ENCODE data around the gene ATXN7.

The ATXN7 gene

DNA sequence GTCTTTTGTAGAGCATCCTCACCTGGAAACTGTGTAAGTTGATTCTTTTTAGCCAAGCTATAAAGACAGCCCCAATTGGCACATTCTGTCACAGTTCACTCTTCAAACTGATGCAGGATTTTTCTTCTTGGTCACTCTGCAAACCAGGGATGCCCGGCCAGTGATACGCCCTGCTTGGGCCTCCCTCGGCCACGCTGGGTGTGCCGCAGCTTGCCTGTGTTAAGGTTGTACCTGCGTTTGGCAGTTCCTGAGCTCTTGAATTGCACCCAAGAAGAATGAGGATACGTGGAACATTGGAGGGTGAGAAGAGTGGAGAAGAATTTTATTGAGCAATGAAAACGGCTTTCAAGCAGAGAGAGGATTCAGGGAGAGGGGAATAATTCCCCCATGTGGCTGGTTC lies 109.7 kb downstream of the ATXN7 start:
- Histone ChIP-seq H3K4me3 (ENCODE audit: low read depth, low read length) (no peak overlapping the region), H3K79me2 (ENCODE audit: control insufficient read depth, insufficient read depth, low read length, unreplicated experiment) (peaks cover 72% of the 10 kb centered on the region), H3K27me3 (ENCODE audit: insufficient read depth, low read length) (no peaks in the 10 kb centered on the region), H2AFZ (ENCODE audit: low read length, unreplicated experiment) (no peak overlapping the region), H3K36me3 (ENCODE audit: insufficient read depth, low read length) (no peaks in the 10 kb centered on the region), H3K4me1 (ENCODE audit: control insufficient read depth, insufficient read depth, low read length, unreplicated experiment) (peaks cover 81% of the 10 kb centered on the region), H3K27ac (ENCODE audit: low read depth, low read length) (no peak overlapping the region)

DNA sequence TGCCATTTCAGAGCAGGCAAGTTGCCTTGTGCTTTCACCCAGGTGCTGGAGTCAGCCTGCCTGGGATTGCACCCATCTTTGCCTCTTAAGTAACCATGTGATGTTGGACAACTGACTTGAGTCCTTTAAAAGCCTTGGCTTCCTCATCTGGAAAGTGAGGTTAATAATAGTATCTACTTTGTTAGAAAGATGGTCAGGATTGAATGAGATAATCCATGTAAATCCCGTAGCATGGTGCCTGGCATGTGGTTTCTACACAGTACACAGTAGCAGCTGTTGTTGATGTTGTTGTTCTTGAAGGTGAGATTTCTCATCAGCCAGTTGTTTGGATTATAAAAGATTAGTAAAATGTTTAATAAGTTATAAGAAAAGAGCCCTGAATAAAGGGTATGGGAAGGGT lies 110.8 kb downstream of the ATXN7 start:
- Histone ChIP-seq H3K27me3 (ENCODE audit: insufficient read depth, low read length) (no peaks in the 10 kb centered on the region), H3K4me3 (ENCODE audit: low read depth, low read length) (no peak overlapping the region), H2AFZ (ENCODE audit: low read length, unreplicated experiment) (no peak overlapping the region), H3K36me3 (ENCODE audit: insufficient read depth, low read length) (peaks cover 6% of the 10 kb centered on the region; the same call in 1 of the 2 replicates), H3K4me1 (ENCODE audit: control insufficient read depth, insufficient read depth, low read length, unreplicated experiment) (peaks cover 80% of the 10 kb centered on the region), H3K79me2 (ENCODE audit: control insufficient read depth, insufficient read depth, low read length, unreplicated experiment) (peaks cover 75% of the 10 kb centered on the region), H3K27ac (ENCODE audit: low read depth, low read length) (peak overlapping the region; percentile 93)

- Histone ChIP-seq H3K27me3 (ENCODE audit: insufficient read depth, low read length) (no peaks in the 10 kb centered on the region), H3K4me3 (ENCODE audit: low read depth, low read length) (peak overlapping the region; percentile 56), H3K36me3 (ENCODE audit: insufficient read depth, low read length) (peaks cover 15% of the 10 kb centered on the region; the same call in 1 of the 2 replicates), H2AFZ (ENCODE audit: low read length, unreplicated experiment) (no peak overlapping the region), H3K4me1 (ENCODE audit: control insufficient read depth, insufficient read depth, low read length, unreplicated experiment) (peaks cover 69% of the 10 kb centered on the region), H3K27ac (ENCODE audit: low read depth, low read length) (peak overlapping the region; percentile 93), H3K79me2 (ENCODE audit: control insufficient read depth, insufficient read depth, low read length, unreplicated experiment) (peaks cover 73% of the 10 kb centered on the region)
Measured at GRCh38 chr3:63975723-63976122, 112.1 kb downstream of the ATXN7 start.

GRCh38 chr3:63976161-63976871 lies 112.6 kb downstream of the ATXN7 start:
- peaks cover 64% of the 10 kb centered on the region for H3K4me1 ChIP-seq (ENCODE audit: control insufficient read depth, insufficient read depth, low read length, unreplicated experiment)
- H2AFZ ChIP-seq (ENCODE audit: low read length, unreplicated experiment): no peak overlapping the region
- peaks cover 15% of the 10 kb centered on the region; the same call in 1 of the 2 replicates for H3K36me3 ChIP-seq (ENCODE audit: insufficient read depth, low read length)
- H3K4me3 ChIP-seq (ENCODE audit: low read depth, low read length): peak overlapping the region; percentile 56
- H3K27me3 ChIP-seq (ENCODE audit: insufficient read depth, low read length): no peaks in the 10 kb centered on the region
- H3K27ac ChIP-seq (ENCODE audit: low read depth, low read length): peak overlapping the region; percentile 93
- H3K79me2 ChIP-seq (ENCODE audit: control insufficient read depth, insufficient read depth, low read length, unreplicated experiment): peaks cover 68% of the 10 kb centered on the region

DNA sequence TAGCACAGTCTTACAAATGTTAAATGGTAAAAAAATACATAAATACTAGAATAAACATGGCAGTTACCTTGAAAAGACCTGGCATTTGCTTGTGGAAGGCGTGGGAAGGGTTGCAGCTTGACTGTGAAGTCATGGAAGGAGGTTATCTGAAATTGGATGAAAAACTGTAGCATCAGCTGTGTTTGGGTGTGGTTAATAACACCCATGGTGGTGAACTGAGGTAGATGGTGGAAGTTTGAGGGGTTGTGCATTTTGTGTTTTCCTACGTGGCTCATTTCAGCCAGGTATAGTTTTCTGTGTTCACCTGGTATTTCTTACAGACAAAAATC lies 113.2 kb downstream of the ATXN7 start:
- peaks cover 65% of the 10 kb centered on the region for H3K79me2 ChIP-seq (ENCODE audit: control insufficient read depth, insufficient read depth, low read length, unreplicated experiment)
- H3K36me3 ChIP-seq (ENCODE audit: insufficient read depth, low read length): peaks cover 18% of the 10 kb centered on the region; the same call in 1 of the 2 replicates
- no peak overlapping the region for H2AFZ ChIP-seq (ENCODE audit: low read length, unreplicated experiment)
- H3K4me1 ChIP-seq (ENCODE audit: control insufficient read depth, insufficient read depth, low read length, unreplicated experiment): peaks cover 61% of the 10 kb centered on the region
- no peaks in the 10 kb centered on the region for H3K27me3 ChIP-seq (ENCODE audit: insufficient read depth, low read length)
- H3K27ac ChIP-seq (ENCODE audit: low read depth, low read length): peak overlapping the region; percentile 93
- peak overlapping the region; percentile 20 for H3K4me3 ChIP-seq (ENCODE audit: low read depth, low read length)

GRCh38 chr3:63977893-63978292 lies 114.2 kb downstream of the ATXN7 start:
- H2AFZ ChIP-seq (ENCODE audit: low read length, unreplicated experiment): no peak overlapping the region
- H3K27ac ChIP-seq (ENCODE audit: low read depth, low read length): peak overlapping the region; percentile 93; the same call in 1 of the 2 replicates
- peaks cover 55% of the 10 kb centered on the region for H3K79me2 ChIP-seq (ENCODE audit: control insufficient read depth, insufficient read depth, low read length, unreplicated experiment)
- peaks cover 52% of the 10 kb centered on the region for H3K4me1 ChIP-seq (ENCODE audit: control insufficient read depth, insufficient read depth, low read length, unreplicated experiment)
- H3K27me3 ChIP-seq (ENCODE audit: insufficient read depth, low read length): no peaks in the 10 kb centered on the region
- H3K36me3 ChIP-seq (ENCODE audit: insufficient read depth, low read length): peaks cover 23% of the 10 kb centered on the region; the same call in 1 of the 2 replicates
- no peak overlapping the region for H3K4me3 ChIP-seq (ENCODE audit: low read depth, low read length)

- Histone ChIP-seq H3K4me1 (ENCODE audit: control insufficient read depth, insufficient read depth, low read length, unreplicated experiment) (peaks cover 49% of the 10 kb centered on the region), H3K27me3 (ENCODE audit: insufficient read depth, low read length) (no peaks in the 10 kb centered on the region), H2AFZ (ENCODE audit: low read length, unreplicated experiment) (no peak overlapping the region), H3K36me3 (ENCODE audit: insufficient read depth, low read length) (peaks cover 28% of the 10 kb centered on the region), H3K79me2 (ENCODE audit: control insufficient read depth, insufficient read depth, low read length, unreplicated experiment) (peaks cover 41% of the 10 kb centered on the region), H3K4me3 (ENCODE audit: low read depth, low read length) (no peak overlapping the region), H3K27ac (ENCODE audit: low read depth, low read length) (no peak overlapping the region)
Measured at GRCh38 chr3:63979093-63979885, 115.6 kb downstream of the ATXN7 start.

DNA sequence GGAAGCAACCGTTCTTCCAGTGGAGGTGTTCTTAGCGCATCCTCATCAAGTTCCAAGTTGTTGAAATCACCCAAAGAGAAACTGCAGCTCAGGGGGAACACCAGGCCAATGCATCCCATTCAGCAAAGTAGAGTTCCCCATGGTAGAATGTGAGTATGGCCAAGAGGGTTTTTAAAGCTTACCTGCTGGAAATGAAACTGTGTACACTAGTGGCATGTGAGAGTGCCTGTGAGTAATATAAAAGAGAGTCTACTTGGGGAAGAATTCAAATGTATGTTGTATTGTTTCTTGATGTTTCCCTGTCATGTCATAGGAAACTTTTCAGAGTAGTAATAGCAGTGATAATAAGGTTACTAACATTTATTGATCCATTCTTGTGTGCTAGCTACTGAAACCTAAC lies 116.4 kb downstream of the ATXN7 start:
- H3K79me2 ChIP-seq (ENCODE audit: control insufficient read depth, insufficient read depth, low read length, unreplicated experiment): peaks cover 40% of the 10 kb centered on the region
- H3K27ac ChIP-seq (ENCODE audit: low read depth, low read length): no peak overlapping the region
- peaks cover 35% of the 10 kb centered on the region for H3K36me3 ChIP-seq (ENCODE audit: insufficient read depth, low read length)
- H2AFZ ChIP-seq (ENCODE audit: low read length, unreplicated experiment): no peak overlapping the region
- H3K4me1 ChIP-seq (ENCODE audit: control insufficient read depth, insufficient read depth, low read length, unreplicated experiment): peaks cover 42% of the 10 kb centered on the region
- no peaks in the 10 kb centered on the region for H3K27me3 ChIP-seq (ENCODE audit: insufficient read depth, low read length)
- no peak overlapping the region for H3K4me3 ChIP-seq (ENCODE audit: low read depth, low read length)

GRCh38 chr3:63980830-63981498 lies 117.3 kb downstream of the ATXN7 start:
- Histone ChIP-seq H3K27me3 (ENCODE audit: insufficient read depth, low read length) (no peaks in the 10 kb centered on the region), H3K79me2 (ENCODE audit: control insufficient read depth, insufficient read depth, low read length, unreplicated experiment) (peaks cover 40% of the 10 kb centered on the region), H3K27ac (ENCODE audit: low read depth, low read length) (no peak overlapping the region), H3K36me3 (ENCODE audit: insufficient read depth, low read length) (peaks cover 35% of the 10 kb centered on the region), H3K4me3 (ENCODE audit: low read depth, low read length) (no peak overlapping the region), H2AFZ (ENCODE audit: low read length, unreplicated experiment) (no peak overlapping the region), H3K4me1 (ENCODE audit: control insufficient read depth, insufficient read depth, low read length, unreplicated experiment) (peaks cover 33% of the 10 kb centered on the region)

DNA sequence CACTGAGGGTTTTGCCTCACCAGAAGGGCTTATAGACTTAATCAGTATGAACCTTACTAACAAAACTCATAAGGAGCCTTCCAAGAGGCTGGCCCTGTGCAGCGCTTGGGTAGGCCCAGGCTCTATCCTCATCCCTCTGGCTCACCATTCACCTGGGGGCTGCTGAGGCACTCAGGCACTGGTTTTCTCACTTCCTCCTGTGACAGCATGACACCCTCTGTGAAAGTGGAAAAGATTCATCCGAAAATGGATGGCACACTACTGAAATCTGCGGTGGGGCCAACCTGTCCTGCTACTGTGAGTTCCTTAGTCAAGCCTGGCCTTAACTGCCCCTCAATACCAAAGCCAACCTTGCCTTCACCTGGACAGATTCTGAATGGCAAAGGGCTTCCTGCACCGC lies 118.3 kb downstream of the ATXN7 start:
- Histone ChIP-seq H3K79me2 (ENCODE audit: control insufficient read depth, insufficient read depth, low read length, unreplicated experiment) (peaks cover 37% of the 10 kb centered on the region), H2AFZ (ENCODE audit: low read length, unreplicated experiment) (no peak overlapping the region), H3K27ac (ENCODE audit: low read depth, low read length) (no peak overlapping the region), H3K27me3 (ENCODE audit: insufficient read depth, low read length) (no peaks in the 10 kb centered on the region), H3K4me1 (ENCODE audit: control insufficient read depth, insufficient read depth, low read length, unreplicated experiment) (peaks cover 25% of the 10 kb centered on the region), H3K36me3 (ENCODE audit: insufficient read depth, low read length) (peaks cover 43% of the 10 kb centered on the region), H3K4me3 (ENCODE audit: low read depth, low read length) (no peak overlapping the region)

All from ACC112 (cell line).